Fibroblast of skin of scalp (primary cell): ENCODE data around the gene PHLDB3.

Source experiments
- DNase-seq: peaks from one replicate; pipeline ENCODE4 v3.0.0-alpha.2; 2013

The PHLDB3 gene

GRCh38 chr19:43496960-43497359 is 7.6 kb downstream of the PHLDB3 start:
- DNase-seq, result no peak

- no peak for DNase-seq
These were observed 9.5 kb downstream of the PHLDB3 start for GRCh38 chr19:43495082-43495481.

- no peak for DNase-seq
These were observed 13.8 kb downstream of the PHLDB3 start for GRCh38 chr19:43490759-43491158.

- DNase-seq, result no peak
These were observed 14.5 kb downstream of the PHLDB3 start for GRCh38 chr19:43489979-43490599.

GRCh38 chr19:43489310-43489709 is 15.2 kb downstream of the PHLDB3 start:
- DNase-seq, result no peak

- DNase-seq, result no peak
These were observed 16.4 kb downstream of the PHLDB3 start for GRCh38 chr19:43488179-43488578.

GRCh38 chr19:43486412-43486811 is 18.1 kb downstream of the PHLDB3 start:
- DNase-seq, result no peak

GRCh38 chr19:43485951-43486350 is 18.6 kb downstream of the PHLDB3 start:
- DNase-seq, result no peak

GRCh38 chr19:43483281-43483680 is 21.3 kb downstream of the PHLDB3 start:
- DNase-seq, result no peak

GRCh38 chr19:43482193-43482592 is 22.4 kb downstream of the PHLDB3 start:
- DNase-seq, result no peak

- no peak for DNase-seq
These were observed 22.8 kb downstream of the PHLDB3 start for GRCh38 chr19:43481701-43482100.

- DNase-seq, result no peak
These were observed 24.0 kb downstream of the PHLDB3 start for GRCh38 chr19:43480574-43480973.

- no peak for DNase-seq
These were observed 24.5 kb downstream of the PHLDB3 start for GRCh38 chr19:43479961-43480561.

GRCh38 chr19:43479226-43479625 is 25.3 kb downstream of the PHLDB3 start:
- no peak for DNase-seq

GRCh38 chr19:43478323-43478722 is 26.2 kb downstream of the PHLDB3 start:
- no peak for DNase-seq

- peak; percentile 86 for DNase-seq
These were observed 27.9 kb downstream of the PHLDB3 start for GRCh38 chr19:43476606-43477005.

GRCh38 chr19:43474986-43475705 is 29.4 kb downstream of the PHLDB3 start:
- DNase-seq, result peak; percentile 84

- DNase-seq, result no peak
These were observed 30.1 kb downstream of the PHLDB3 start for GRCh38 chr19:43474487-43474886.

- DNase-seq, result no peak
These were observed 33.5 kb downstream of the PHLDB3 start for GRCh38 chr19:43471091-43471490.

- DNase-seq, result no peak
These were observed 34.3 kb downstream of the PHLDB3 start for GRCh38 chr19:43470288-43470687.

GRCh38 chr19:43469160-43469480 is 35.4 kb downstream of the PHLDB3 start:
- DNase-seq, result no peak

GRCh38 chr19:43468354-43469159 is 36.0 kb downstream of the PHLDB3 start:
- DNase-seq, result no peak

GRCh38 chr19:43467730-43468129 is 36.8 kb downstream of the PHLDB3 start:
- DNase-seq, result no peak
